K562 (cell line): ENCODE results near the gene CHIC2.

Experiments
- EZH2 ChIP-seq: IDR thresholded peaks from 2 replicates; pipeline ENCODE4 v1.6.1; 2012; ENCODE audit warnings: low read depth, mild to moderate bottlenecking, inconsistent platforms, low read length, borderline replicate concordance
- TGIF2 ChIP-seq: sonication (generic); formaldehyde crosslinking; IDR thresholded peaks from 2 replicates; pipeline ENCODE4 v1.8.1; 2022; ENCODE audit warnings: mild to moderate bottlenecking, missing genetic modification reagents, moderate library complexity

DNA sequence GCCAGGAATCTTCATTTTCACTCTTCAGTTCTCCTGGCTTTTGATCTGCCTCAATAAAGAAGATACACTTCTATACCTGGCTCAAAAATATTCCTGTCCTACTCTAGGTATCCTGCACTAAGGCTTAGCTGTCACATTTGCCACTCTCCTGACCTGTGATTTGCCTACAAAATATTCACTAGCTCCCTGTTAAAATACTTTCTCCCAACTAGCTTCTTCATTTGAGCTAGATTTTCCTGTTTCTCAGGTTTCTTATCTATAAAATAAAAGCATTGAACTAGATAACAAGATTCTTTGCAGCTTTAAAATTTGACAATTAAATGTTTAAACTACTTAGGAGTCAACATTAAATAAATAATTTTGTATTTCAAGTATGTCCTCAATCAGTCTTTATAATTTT, 53.2 kb downstream of the CHIC2 start:
- no peak for TF ChIP-seq EZH2
- no peak for TF ChIP-seq TGIF2 (CRISPR knock-in tag)
